Inflammatory macrophage treated with lipopolysaccharide for 1 hour (primary cell): ENCODE results near the gene ENO4.

Source experiments
- DNase-seq, 2 donors: peaks; one replicate each; pipeline ENCODE4 v3.0.0-alpha.2; 2020 to 2022

ENO4 gene

DNA sequence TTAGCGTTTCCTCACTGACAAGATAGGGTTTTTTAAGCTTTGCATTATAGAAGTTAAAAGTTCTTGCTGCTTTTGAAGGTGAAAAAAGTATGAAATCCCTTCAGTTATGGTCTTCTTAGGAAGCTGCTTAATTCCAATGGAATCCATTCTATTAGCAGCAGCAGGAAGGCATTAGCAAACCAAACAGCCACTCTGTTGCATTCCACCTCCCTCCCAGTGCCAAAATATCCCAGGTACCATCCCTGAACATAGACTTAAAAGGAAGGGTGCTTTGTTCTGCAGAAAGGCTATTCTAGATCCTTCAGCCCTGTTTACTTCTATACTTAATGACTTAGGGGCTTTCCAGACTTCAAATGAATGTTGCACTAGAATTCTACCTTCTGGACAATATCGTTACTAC, 23.8 kb downstream of the ENO4 start:
- DNase-seq, result no peak

DNA sequence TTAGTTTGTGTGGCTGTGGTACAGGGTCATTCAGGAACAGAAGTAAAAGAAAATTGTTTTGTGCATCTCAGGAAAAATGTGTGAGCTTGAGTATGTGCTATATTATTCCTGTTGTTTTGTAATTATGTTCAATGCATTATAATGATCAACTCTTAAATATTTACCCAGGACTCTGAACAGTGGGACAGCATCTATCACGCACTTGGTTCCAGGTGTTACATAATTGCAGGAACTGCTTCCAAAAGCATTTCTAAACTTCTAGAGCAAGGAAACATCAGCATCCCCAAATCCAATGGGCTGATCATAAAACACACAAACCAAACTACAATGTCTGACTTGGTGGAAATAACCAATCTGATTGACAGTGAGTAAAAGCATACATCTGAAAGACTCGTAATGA, 26.6 kb downstream of the ENO4 start:
- DNase-seq, result no peak

DNA sequence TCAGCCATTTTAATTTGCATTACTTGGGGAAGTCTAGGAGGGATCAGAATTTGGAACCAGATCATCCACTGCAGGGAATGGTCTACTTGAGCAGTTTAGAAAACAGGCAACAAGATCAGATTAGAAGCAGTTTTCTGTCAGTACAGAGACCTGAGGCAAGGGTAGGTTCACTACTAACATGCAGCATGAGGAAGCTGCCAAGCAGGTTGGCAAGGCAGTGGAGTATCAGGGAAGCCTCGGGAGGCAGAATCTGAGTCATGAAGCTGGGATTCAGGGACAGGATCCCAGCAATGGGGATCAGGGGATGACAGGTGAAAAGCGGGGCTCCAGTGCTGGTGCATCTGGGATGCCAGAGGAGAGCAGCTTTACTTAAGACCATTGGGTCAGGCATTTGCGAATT, 28.1 kb downstream of the ENO4 start:
- DNase-seq, result no peak

DNA sequence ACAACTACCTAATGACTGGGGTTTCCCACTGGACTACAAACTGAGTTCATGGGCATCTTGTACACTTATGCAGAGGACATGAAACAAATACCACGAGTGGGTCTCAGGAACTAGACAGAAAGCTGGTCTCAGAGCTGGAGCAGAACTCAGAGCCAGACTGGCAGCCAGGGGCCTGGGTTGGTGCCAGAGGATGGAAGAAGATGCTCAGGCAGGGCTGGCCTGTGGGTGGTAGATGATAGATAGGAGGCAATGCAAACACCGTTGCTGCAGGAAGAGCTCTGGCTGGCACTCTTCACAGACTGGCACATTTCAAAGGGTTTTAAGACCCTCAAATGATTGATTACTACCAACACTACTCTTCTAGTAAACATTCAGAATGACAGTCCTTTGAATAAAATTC, 28.8 kb downstream of the ENO4 start:
- no peak for DNase-seq

DNA sequence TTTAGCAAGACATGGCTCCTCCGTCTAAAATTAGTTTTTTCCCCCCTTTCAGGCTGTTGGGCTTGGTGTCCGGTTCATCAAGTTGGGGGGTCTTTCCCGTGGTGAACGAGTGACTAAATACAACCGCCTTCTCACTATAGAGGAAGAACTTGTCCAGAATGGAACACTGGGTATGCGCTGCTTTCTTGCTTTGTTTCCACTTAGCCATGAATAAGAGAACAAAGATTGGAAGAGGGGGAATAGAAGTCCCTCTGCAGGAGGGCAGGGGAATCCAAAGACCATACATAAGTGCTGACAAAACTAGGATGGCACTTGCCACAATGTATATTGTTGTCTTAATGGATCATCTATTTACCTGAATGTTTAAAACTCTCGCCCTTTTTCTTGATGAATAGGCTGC, 30.5 kb downstream of the ENO4 start:
- no peak for DNase-seq

DNA sequence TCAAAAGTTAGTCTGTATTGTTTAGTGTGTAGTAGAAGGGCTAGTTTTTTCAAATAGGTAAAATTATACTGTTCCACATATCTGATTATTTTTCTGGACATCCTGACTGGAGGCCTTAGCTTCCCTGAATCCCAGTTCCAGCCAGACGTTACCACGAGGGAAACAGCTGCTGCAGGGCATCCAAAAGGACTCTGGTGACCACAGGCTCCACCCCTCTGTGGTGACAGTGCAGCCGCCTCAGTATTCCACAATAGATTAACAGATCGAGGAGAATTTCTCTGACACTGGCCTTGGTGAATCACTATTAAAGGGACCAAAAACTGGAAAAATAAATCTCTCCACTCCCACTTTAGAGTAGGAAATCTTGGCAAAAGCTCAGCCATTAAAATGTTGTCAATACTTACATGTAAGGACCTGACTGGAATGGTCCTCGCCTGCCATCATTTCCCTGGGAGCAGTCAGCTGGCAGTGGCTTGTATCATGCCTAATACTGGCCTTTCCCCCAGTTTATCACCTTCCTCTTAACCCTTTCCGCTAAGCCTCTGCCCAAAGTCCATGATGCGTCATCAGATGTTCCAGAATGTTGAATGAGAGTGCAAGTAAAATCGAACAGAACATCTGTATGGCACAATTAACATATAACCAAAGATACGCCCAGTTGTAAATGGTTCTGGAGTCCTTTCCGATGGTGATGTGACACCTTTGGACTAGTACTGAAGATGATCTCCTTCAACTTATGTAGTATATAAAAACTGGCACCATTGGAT, 31.6 kb downstream of the ENO4 start:
- DNase-seq, result no peak

DNA sequence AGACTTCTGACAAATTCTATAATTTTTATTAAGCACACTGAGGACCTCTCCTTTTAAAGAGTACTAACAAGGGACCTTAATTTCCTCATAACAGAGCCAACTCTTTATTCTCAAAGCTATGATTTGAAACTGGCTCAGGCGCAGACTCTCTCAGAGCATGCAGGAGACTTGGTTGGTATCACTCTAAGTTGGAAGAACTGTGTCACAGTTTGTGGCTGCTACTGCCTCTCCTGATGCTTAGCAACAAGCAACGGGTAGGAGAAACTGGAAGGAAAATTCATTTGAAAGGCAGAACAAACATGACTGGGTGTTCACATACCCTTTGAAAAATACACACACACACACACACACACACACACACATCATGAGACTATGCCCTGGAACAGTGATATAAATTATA, 33.3 kb downstream of the ENO4 start:
- no peak for DNase-seq

DNA sequence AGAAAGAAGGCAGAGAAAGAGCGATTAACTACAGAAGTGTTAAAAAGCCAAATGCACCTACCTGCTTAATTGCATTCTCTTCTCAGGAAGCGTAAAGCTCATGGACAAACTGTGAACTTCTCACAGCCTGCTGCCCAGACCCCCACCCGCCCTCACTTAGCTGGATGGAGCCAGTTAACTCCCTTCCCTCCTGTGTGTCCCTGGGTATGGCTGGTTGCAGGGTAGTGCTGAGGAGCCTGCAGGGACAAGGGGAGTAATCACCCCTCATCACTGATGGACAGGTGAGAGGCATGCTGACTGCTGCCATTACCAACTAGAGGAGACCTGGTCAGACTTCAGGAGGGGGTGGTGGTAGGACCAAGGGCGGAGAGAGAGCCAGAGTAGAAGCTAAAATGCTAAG, 37.5 kb downstream of the ENO4 start:
- no peak for DNase-seq

DNA sequence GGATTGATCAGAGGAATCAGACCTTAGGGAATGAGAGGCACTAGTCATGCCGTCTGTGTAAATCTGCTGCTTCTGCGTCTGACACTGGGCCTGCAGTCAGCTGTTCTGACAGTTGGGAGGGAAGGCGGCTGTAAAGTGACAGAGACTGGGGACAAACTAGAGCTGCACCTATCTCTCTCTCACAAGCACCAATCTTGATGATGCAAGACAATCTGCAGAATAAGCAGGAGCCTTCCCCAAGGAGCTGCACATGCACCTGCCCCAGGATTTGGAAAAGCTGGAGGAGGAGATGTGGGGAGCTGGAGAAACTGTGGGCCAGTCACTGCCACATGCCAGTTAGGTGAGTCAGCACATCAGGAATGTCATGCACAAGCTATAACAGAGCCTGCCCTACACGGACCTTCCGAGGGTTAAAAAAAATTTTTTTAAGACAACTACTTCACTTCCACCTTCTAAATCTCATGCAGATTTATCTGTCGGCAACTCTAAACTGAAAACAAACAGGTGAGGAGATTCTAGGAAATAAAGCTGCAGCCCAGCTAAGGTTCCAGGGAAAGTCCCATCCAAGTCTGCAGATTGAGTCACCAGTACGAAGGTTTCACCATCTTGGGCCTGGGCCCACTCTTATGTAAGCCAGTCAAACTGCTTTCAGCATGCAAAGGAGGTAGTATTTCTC, 39.2 kb downstream of the ENO4 start:
- peak; percentile 30 to 39 for DNase-seq

DNA sequence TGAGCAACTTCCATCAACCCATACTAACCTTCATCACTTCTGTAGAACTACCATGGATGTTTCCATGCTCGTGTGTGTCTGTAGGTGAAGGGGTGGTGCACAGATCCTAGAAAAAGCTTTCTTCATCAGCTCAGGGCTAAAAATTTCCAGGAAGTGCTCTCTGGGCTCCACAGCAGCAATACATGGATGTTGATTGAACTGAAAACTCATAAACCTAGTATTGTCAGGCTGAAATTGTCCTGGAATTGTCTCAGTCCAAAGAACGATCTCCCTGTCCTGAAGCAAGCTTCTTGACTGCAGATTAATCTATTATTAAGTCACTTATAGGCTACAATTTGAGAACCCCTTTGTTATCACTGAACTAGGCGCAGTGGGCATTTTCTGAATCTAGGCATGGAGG, 39.8 kb downstream of the ENO4 start:
- no peak for DNase-seq

DNA sequence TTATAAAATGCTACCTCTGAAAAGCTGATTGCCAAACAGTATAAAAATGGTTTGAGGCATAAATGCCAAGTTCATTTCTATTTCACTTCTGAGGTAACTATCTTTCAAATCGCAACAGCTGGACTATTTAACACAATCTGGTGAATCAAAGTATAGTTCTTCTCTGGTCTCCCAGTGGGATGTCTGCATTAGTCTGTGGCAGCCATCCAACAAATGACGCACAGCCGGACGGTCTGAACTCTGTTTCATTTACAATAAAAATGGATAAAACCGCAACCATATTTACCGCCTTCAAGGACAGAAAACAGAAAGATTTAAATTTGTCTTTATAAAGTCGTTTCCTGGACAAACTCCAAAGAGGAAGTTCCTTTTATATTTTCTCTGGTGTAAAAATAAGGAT, 41.9 kb downstream of the ENO4 start:
- peak in 1 of 2 donors; percentile 29 for DNase-seq

DNA sequence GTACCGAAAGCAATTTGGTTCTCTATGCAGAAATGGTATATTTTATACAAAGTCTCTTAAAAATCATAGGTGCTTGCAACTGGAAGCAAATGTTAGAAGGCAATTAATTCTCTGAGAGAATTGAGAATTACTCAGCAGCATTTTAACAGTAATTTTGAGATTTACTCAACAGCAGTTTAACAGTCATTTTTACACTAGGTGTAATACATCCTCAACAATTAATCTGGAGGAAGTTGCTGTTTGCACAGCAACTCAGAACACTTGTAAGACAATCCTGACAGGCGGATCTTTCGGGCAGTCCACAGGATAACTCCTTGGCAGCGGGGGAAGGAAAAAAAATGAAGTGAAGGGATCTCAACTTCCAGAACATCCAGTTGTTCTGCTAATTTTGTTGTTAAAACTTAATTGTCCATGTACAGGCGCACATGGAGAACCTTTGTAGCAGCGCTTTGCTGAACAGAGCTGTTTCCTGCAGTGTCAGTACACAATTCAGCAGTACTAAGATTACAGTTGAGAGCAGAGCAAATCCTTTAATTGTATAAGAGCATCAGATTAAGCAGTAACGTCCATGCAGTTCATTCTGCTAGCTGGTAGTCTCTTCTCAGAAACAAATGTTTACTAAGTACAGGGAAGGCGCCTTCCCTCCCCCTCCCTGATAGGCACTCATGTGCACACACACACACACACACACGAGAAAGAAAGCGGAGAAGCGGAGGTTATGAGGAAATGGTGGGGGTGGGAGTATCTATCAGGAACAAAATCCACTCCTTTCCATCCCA, 43.8 kb downstream of the ENO4 start:
- DNase-seq, result peak; percentile 8 to 15

DNA sequence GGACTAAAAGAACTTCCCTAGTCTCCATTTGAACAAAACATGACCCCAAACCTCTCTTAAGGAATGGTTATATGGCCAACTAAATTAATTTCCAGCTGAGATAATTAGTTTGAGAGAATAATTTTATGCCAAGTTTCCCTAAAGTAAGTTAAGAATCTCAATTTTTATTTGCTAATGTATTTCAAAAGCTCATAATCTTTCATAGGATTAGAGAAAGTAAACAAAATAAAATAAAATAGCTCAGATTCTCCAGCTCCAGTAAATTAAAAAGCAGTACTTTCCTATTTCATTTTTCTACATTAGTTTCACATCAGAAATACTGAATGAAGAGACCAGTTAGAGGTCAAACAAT, 44.4 kb downstream of the ENO4 start:
- DNase-seq, result no peak

DNA sequence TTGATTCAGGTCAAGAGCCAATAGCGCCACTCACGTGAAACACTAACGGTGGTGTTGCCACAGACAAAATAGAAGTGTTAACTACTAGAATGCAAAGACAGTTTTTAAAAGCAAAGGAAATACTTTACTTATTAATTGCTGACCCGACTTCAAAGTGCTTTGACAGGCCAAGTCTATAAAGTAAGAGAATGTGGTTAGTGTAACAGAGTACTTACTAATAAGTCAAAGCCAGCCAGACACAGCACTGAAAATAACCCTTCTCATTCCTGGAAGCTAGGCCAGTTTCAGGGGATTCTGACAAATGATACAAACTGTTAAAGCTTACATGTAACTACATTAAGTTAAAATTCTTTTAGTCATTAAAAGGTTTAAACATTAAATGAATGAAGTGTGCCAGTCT, 50.3 kb downstream of the ENO4 start:
- no peak for DNase-seq

DNA sequence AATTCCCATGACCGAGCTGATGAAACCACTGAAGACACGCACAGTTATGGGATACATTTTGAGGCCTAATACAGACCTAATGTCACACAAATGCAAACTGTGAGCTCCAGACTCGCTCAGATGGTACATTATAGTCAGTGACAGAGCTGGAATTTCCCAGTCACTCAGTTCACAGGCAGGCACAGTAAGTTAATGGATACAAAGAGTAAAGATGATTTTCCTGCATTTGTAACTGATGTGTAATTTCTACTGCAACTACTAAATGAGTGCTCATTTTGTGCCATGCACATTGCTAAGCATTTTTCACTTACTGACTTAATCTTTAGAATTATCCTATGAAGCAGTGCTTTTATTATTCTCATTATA, 56.5 kb downstream of the ENO4 start:
- no peak for DNase-seq

DNA sequence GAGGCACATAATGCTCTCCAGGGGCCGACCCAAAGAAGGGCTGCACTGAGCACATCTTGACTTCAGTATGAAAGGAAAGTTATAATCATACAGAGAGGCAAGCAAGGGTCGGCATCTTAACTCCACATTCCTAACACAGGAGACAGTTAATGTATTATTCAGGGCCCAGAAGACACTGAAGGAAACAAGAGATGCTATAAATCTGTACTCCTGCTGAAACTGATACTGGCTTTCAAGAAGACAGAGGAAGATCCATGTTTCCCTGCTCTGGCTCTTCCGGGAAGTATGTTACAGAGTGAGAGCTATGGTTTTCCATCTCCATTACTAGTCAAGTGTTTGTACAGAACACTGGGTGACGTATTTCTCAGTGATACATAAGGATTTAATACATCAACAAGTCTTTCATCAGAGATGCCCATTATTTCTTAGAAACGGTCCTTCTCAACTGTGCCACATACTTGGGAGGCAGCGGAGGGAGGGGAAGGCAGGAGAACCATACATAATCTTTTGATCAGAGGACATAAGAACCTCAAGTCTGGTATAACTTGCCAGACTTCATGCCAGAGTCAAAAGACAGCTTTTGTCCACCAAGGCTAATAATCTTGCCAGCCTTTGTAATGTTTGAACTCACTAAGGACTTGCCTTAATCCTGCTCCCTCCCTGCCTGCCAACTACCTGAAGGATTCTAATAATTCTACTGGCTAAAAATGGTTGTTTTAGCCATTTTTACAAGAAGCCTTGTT, 58.1 kb downstream of the ENO4 start:
- DNase-seq, result no peak

DNA sequence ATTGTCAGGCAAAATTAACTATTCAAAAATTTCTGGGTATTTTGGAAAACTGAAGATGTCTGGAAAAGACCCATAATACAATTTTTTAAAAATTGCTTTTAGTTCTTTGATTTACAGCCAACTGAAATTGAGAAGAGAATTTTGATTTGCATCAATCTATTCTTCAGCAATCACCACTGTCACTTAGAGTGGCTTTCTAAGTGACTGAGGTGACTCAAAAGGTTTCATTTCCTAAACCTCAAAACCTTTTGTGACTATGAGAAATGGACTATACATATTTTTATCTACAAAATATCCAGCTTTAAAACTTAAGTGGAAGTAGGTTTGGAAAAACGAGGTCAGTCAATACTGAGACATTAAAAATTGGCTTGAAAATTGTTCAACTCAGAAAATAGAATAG, 60.0 kb downstream of the ENO4 start:
- DNase-seq, result no peak

DNA sequence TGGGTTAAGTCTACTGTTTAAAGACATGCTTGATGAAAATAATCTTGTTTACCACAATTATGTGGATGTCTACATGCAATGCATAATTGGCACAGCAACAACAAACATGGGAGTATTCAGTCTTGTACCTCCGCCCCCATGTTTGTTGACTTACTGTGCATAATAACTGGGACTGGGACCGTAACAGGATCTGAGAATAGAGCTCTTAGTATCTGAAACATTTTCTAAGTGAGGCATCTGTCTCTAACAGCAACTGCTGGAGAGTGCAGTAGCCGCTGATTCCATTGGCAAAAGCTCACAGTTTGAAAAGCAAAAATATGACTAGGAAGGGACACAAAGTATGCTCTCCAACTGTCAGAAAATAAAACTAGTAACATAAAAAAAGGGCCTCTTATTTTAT, 61.6 kb downstream of the ENO4 start:
- DNase-seq, result no peak

DNA sequence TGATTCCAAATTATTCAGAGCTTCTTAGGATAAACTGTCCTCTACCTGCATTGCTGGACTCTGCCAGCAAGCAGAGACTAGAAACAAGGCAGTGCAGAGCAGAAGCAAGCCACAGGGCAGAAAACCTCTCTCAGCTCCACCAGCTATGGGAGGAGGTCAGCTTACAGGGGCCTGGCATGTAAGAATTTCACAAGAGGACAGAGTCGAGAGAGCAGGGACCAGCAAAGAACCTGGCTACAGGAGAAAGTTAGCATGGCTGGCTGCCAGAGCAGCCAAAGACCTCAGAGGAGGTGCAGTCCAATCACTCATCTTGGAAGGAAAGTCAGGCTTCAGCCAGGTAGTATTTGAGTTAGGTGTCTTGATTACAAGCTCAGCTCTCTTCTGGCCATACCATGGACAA, 62.9 kb downstream of the ENO4 start:
- DNase-seq, result no peak

DNA sequence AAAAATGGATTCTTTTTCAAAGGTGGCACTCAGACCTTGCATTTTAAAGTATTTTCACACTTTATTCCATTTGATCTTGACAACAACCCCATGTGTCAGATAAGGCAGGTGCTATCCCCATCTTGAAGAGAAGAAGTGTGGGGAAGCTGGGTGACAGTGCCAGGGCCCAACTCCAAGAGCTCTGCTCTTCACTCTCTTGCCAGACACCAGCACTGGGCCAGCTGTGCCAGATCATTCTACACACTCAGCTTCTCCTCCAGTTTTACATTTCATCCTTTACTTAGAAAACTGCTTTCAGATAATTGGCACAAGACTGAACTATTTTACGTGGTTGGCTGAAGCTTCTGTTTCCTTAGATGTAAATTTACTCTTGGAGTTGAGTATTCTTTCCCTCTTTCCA, 64.4 kb downstream of the ENO4 start:
- no peak for DNase-seq

DNA sequence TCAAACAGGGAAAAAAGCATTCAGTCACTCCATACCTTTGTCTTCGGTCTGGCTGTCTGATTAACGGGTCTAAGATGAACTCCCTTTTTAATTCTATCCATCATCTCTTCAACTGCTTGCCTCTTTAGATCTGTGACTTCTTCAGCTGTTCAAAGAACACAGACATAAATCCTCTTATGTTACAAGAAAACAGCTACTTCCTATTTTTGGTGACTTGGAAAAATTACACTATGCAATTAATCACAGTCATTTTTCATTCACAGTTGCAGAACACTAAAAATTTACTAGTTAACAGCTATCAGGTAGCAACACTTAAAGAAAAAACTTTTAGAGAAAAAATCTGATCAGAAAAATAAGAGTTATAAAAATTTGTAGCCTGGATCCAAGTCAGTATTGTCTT, 66.0 kb downstream of the ENO4 start:
- DNase-seq, result no peak

DNA sequence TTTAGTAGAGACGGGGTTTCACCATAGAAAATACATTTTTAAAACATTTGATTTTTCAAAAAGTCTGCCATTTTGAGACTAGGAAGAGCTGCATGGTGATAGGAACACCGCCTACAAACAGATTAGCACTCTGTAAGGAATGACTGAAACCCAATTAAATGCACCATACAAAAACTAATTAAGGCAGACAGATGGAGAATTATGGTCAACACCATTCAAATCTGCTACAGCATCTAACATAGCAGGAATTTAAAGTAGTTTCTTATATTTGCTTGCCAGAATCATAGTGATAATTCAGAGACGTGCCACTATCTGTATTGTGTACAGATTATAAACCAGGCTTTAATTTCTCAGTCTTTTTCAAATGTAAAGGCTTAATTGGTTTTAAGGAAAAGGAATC, 68.2 kb downstream of the ENO4 start:
- DNase-seq, result no peak

DNA sequence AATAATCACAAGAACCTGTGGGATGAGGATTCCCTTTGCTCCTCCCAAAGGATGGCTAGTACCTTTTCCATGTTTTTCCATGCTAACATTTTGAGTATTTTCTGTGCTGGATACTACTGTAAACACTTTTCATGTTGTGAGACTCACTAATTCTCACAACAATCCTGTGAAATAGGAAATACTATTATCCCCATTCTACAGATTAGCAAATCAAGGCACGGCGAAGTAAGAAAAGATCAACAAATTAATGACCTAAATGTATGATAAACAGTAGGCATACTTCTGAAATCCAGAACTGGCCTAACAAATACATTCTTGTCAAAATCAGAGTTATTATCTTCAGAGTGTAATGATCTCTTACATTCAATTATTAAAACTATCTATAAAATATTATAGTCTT, 69.3 kb downstream of the ENO4 start:
- no peak for DNase-seq

DNA sequence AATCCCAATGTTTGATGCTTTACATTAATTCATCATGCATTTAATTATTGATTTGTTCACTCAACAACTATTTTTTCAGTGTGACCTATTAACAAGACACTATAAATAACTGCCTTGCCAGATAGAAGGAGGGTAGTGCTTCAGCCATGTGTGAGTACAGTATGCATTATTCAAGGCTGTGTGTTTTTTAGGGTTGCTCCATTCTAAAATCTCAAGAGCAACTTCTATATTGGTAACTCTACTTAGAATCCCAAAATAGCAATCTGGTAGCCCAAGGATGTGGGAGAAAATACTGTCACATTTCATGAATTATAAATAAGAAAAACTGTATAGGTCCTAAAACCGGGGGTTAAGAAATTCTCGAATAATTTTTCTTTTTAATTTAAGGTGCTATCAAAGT, 69.9 kb downstream of the ENO4 start:
- no peak for DNase-seq
